ENCODE measurements around the gene STIMATE. TPM values are rescaled to one million over a fixed set of nuclear protein-coding genes. Genes with fewer than 3 reads are reported as not detected.

STIMATE gene
- total RNA-seq (2014; rRNA removed; shearing (Covaris generic); ENCODE audit: low replicate concordance) = 2.1 and 4.2 TPM in 2 replicates

DNA sequence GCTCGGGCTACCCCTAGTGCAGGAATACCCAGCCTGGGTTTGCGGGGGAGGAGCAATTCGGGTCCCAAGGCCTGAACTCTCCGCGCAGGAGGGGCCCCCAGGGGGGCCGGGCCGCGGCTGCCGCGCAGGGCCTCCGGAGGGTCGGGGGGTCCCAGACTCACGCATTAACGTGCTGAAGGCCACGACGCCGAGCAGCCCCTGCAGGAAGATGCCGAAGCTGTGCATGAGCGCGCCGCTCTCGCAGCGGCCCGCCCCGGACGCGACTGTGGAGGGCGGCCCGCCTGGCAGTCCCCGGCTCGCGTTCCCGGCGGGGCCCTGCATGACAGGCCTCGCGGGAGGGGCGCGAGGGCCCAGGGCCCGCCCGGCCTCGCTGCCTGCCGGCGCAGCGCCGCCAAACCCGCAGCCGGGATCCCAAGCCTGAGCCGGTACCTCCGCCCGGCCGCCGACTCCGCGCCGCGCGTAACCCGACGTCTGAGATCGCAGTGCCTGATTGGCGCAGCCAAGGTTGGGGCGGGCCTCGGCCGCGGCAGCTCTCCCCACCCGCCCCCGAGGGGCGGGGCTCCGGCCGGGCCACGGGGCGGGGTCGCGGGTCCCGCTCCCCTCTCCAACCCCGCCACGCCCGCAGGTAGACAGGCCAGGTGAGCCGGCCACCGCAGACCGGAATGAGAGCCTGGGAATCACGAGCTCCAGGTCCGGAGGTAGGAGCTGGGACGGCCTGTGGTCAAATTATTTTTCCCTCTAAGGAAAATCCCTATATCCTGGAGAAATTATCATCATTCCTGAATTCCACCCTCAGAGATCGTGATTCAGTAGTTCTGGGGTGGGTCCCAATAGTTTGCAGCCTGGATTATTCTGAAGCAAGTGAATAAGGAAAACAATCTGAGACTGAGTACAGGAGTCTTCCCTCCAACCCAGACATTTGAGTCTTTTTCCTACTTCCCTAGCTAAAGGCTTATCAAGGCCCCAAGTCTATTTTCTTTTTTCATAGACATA is at the start of gene STIMATE:
Gene STIMATE, minus strand, starts transcription at position 419 of the 993 bp plus-strand sequence. Its CDS starts 98 bp downstream, at position 321.
- Histone ChIP-seq H3K36me3 (no peaks in the 10 kb centered on the region), H3K27me3 (no peaks in the 10 kb centered on the region), H3K4me3 (peak within 1 kb of the TSS; percentile 62), H3K9me3 (no peaks in the 10 kb centered on the region)
- DNase-seq = peak; percentile 81

DNA sequence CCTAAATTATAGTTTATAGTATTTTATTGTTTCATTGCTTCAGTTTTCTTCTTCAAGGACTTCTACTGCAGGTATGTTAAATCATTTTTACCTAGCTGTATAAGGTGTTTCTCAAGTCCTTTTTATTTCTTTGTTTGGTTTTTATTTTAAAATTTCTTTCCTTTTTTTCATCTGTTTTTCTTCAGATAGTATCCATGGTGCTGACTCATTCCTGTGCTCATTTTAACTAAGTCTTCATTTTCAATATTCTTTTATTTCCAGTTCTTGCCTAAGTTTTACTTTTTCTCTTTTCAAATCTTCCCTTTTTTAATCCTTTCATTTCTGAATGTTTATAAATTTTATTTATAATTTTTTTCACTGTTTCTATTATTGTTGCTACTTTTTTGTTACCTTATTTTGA is 42.3 kb upstream of the STIMATE start:
- H3K4me3 ChIP-seq = no peak overlapping the region
- no peaks in the 10 kb centered on the region for H3K27me3 ChIP-seq
- H3K9me3 ChIP-seq = no peaks in the 10 kb centered on the region
- H3K36me3 ChIP-seq = no peaks in the 10 kb centered on the region
- DNase-seq = no peak

DNA sequence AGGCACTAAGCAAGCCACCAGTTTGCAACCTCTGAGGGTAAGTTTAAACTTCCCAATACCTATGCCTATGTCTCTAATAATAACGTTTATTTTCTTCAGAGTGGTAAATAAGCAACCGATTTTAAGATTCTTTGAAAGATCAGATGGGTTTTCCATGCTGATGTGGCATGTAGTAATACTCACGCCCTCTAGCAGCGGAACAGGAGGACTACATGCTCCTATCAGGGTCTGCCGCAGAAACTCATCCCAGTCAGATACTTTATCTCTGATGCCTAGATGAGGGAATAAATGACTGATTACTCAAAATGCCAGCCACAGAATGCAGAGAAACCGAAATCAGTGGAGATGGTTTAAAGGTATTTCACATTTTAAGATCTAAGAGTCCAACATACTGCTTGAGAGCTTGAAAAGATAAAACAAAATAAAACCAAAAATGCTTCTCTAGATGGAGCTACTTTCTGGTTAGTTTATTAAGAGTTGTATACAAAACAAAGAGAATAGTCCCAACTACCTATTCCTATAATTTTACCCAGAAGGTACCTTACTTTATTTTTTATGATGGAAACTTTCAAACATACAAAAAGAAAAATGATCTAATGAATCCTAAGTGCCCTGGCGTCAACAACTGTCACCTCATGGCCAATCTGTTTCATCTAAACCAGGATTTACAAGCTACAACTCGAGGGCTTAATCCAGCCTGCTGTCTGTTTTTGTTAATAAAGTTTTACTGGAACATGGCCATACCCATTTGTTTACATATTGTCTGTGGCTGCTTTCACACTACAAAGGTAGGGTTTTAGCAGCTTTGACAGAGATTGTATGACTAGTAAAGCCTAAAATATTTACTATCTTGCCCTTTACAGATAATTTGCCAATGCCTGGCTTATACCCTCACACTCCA is 37.5 kb upstream of the STIMATE start:
- Histone ChIP-seq H3K36me3 (no peaks in the 10 kb centered on the region), H3K4me3 (no peak overlapping the region), H3K27me3 (no peaks in the 10 kb centered on the region), H3K9me3 (no peaks in the 10 kb centered on the region)
- DNase-seq = peak; percentile 26

DNA sequence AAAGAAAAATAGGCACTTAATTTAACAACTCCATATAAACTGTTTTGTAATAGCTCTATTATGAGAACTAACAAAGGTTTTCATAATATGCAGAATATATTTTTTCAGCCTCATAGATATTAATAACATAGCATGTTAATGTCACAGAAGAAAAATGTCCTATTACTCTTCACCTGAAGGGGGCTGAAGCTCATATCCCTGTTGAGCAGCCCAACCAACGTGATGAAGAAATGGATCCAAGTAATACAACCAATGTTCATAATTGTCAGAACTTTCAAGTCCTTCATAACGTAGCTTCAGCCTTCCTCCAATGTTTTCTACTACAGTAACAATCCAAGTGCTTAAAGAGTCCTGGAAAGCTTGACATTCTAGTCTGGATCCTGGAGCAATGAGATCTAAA is 34.5 kb upstream of the STIMATE start:
- no peaks in the 10 kb centered on the region for H3K27me3 ChIP-seq
- no peak overlapping the region for H3K4me3 ChIP-seq
- DNase-seq = no peak
- no peaks in the 10 kb centered on the region for H3K36me3 ChIP-seq
- H3K9me3 ChIP-seq = no peaks in the 10 kb centered on the region

DNA sequence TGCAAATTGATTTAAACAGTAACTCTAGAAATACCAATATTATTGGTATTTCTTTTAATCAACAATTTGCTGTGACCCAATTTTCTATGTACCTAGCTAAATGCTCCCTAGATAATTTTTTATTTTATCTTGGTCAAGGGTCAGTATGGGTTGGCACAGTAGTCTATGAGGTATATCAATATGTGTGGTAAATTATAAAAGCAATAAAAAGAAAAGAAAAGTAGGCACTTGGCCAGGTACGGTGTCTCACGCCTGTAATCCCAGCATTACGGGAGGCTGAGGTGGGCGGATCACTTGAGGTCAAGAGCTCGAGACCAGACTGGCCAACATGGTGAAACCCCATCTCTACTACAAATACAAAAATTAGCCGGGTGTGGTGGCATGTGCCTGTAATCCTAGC is 34.0 kb upstream of the STIMATE start:
- Histone ChIP-seq H3K4me3 (no peak overlapping the region), H3K9me3 (no peaks in the 10 kb centered on the region), H3K27me3 (no peaks in the 10 kb centered on the region), H3K36me3 (no peaks in the 10 kb centered on the region)
- no peak for DNase-seq

DNA sequence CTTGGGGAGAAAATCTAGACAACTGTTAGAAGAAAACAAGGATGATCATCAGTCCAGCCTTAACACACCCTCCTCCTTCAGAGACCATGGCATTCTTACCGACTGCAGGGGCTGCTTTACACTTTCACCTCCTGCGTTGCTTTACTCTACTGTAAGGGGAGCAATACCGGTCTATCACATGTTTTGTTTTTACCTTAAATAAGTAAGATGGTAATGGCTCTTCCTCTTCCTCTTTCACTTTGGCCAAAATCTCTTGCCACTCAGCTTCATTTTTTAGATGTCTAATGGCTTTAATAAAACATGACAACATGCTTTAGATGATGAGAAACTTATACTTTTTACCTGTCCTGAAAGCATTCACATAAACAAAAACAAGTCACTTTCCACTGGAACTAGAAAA is 33.4 kb upstream of the STIMATE start:
- no peak for DNase-seq
- Histone ChIP-seq H3K9me3 (no peaks in the 10 kb centered on the region), H3K36me3 (no peaks in the 10 kb centered on the region)

DNA sequence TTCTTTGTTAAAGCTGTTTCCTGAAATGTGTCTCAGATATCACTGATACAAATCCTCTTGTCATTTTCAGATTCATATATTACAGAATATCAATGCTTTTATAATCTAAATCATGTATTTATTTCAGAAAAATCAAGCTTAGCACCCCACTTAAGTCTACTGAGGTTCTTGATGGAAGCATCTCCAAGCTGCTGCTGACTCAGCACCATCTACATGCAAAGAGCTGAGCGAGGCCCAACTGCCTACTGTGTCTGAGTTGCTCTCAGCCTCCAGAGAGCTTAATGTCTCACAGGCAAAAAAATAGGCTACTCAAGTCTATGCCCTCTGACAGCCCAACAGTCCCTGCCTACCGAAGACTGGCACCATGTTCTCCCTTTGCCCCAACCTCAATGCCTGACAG is 29.2 kb upstream of the STIMATE start:
- DNase-seq = no peak
- H3K4me3 ChIP-seq = no peak overlapping the region
- no peaks in the 10 kb centered on the region for H3K27me3 ChIP-seq
- no peaks in the 10 kb centered on the region for H3K9me3 ChIP-seq
- no peaks in the 10 kb centered on the region for H3K36me3 ChIP-seq

More for the DNA sequence above, 33.4 kb upstream of the STIMATE start:
- Histone ChIP-seq H3K4me3 (no peak overlapping the region), H3K27me3 (no peaks in the 10 kb centered on the region)

DNA sequence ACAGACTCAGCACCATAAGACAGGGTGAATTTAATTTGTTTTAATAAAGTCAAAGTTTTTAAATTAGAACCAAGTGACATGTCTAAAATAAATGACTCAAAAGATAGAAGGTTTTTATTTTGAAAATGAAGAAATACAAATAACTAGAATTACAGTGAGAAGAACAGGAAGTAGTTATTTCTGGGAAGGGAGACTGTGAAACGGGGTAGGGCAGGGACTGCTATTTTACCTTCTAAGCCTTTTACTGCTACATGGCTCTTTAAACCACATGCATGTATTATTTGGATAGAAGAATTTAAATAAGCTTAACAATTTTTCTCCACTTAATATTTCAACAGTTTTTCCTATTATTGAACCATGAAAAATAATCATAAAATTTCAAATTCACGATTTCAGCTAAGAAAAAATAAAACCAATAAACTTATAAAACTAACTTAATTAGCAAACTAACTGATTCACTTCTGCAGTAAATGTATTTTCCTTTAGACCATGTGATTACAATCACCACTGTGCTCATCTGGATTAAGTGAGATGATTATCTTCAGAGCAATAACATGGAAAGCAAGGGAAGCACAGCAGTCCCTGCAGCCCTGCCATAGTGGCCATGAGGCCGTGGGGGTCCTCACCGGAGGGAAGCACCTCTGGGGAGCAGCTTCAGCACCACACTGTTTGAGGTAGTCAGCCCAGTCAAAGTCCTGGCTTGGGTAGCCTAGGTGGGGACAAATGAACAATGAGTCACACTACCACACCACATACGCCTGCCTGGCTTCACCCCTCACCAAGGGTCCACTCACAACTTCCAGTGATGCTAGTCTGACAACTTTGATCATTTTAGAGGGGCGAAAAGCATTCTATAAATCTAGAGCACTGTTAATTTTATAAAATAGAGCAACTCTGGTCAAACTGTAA is 28.3 kb upstream of the STIMATE start:
- no peak for DNase-seq
- no peaks in the 10 kb centered on the region for H3K9me3 ChIP-seq
- H3K27me3 ChIP-seq = no peaks in the 10 kb centered on the region
- H3K36me3 ChIP-seq = no peaks in the 10 kb centered on the region
- H3K4me3 ChIP-seq = no peak overlapping the region

DNA sequence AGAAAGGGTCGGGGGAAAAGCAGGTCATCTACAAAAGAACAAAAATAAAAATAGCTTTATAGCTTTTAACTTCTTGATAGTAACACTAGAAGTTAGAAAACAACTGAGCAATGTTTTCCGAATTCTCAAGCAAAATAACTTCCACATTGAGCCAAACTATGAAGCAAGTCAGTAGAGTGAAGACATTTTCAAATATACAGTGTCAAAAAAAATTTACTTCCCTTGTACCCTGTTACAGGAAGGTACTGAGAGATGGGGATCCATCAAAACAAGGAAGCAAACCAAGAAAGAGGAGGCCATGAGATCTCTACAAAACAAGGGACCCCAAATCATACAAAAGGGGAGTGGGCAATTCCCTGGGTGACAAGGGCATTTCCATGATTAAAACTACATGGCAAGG is 26.6 kb upstream of the STIMATE start:
- Histone ChIP-seq H3K36me3 (no peaks in the 10 kb centered on the region), H3K9me3 (no peaks in the 10 kb centered on the region), H3K27me3 (no peaks in the 10 kb centered on the region), H3K4me3 (no peak overlapping the region)
- no peak for DNase-seq

DNA sequence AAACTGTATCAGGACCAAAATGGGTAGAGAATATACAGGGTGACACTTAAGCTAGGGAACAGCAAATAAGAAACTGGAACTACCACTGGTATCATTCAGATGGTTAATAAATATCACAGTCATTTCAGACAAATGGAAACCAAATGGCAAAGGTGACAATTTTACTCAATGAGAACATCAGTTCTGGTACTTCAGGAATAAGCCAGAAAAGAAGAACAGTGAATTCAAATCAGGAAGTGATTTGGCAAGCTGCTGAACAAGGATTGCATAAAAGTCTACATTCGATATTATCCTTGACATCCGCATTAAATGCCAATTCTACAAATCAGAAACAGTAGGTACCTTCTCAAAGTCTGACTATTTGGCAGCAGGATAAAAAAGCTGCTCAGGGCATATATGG is 23.5 kb upstream of the STIMATE start:
- no peaks in the 10 kb centered on the region for H3K27me3 ChIP-seq
- no peak for DNase-seq
- no peaks in the 10 kb centered on the region for H3K9me3 ChIP-seq
- no peak overlapping the region for H3K4me3 ChIP-seq
- no peaks in the 10 kb centered on the region for H3K36me3 ChIP-seq

DNA sequence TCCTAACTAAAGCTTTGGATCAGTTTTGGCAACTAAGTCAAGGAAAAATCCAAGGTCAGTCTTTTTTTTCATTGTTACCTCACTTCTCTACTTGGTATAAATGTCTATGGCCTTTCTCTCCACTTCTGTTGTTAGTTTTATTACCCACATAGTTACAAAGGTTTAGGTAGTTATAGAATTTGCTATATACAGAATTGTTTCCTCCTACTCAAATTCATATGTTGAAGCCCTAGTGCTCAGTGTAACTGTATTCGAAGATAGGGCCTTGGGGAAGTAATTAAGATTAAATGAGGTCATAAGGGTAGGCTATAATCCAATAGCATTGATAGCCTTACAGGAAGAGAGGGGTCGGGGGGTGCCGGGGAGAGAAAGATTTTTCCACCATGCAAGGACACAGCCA is 19.7 kb upstream of the STIMATE start:
- DNase-seq = no peak
- Histone ChIP-seq H3K27me3 (no peaks in the 10 kb centered on the region), H3K9me3 (no peaks in the 10 kb centered on the region), H3K36me3 (no peaks in the 10 kb centered on the region), H3K4me3 (no peak overlapping the region)

DNA sequence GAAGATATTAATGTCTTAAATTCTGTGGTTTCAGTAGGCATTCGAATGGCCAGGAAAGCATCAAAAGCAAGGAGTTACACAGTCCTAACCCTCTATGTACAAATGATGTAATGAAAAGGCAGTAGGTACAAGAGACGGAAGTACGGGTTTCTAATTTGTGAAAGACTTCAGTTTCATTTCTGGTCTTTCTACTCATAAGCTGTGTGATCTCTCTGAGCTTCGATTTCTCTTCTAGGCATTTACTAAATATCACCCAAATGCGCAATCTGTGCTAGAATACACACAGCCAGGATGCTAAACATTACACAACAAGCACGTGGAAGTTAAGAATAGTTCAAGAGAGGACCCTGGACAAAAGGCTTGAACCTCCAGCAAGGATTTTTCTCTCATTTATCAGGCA is 17.9 kb upstream of the STIMATE start:
- Histone ChIP-seq H3K36me3 (no peaks in the 10 kb centered on the region), H3K27me3 (no peaks in the 10 kb centered on the region), H3K4me3 (no peak overlapping the region), H3K9me3 (no peaks in the 10 kb centered on the region)
- DNase-seq = no peak

DNA sequence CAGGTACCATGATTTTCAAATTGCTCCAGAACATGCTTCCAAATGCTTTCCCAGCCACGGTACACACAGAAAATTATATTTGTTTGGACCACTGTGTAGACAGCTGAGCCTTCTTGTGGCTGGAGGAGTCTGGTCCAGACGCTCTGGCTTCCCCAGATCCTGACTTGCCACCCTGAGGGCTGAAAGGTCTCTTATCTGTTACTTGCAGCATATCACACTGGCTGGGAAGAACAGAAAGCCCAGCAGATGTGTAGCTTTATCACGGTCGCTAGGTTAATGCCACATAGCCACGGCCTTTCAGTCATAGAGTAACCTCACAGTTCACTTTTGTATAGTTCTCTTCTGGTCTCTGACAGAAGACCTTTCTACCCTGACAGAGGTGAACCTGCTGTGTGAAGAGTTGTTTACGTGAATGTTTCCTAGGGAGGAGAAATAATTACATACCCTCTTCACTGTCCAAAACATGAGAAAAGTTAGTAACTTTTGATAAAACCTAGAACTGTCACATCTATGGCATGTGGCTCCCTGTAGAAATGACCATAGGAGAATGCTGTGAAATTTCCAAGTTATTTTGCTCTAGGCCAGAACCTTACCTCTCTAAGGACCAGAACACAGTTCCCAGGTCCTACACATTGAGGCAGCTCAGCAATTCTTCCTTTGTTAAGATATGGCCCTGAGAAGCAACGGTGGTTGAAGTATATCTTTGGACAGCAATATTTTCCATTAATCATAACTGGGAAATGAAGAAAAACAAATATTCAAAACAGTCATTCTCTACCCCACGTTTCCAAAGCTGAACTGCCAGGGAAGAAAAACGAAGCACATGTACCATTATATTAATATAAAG is 15.8 kb upstream of the STIMATE start:
- H3K36me3 ChIP-seq = no peaks in the 10 kb centered on the region
- no peak overlapping the region for H3K4me3 ChIP-seq
- no peak for DNase-seq
- no peaks in the 10 kb centered on the region for H3K9me3 ChIP-seq
- no peaks in the 10 kb centered on the region for H3K27me3 ChIP-seq

DNA sequence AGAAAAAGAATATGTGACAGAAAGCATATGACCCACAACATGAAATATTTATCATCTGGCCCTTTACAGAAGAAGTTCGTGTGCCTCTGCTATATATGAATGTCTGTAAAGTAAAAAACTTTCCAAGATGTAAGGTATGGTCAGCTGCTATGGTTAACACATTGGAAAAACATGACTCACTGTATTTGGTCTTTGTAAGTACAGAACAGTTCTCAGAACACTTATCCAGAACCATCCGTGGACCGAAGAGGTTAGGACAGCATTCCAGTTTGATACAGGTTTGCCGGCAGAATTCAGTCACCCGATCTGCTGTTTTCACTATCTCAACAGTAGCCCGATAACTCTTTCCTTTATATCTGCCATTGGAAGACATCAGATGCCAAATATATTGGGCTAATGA is 13.5 kb upstream of the STIMATE start:
- H3K27me3 ChIP-seq = no peaks in the 10 kb centered on the region

DNA sequence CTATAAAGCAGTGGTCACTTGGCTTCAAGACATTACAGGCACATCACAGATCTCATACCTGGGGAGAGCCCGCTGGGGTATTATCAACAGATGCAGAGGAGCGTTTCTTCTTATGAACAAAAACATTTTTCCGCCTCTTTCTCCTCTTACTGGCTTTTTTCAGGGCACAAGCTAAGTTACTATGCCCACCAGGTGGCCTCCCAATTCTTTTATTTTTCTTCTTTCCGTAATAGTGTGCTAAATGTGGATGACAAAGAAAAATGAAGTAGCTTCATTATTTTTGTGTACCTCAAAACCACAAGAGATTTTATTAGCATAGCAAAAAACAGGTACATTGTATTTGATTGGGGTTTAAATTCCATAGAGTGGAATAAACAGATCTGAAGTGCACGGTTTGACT is 10.1 kb upstream of the STIMATE start:
- no peak for DNase-seq
- H3K9me3 ChIP-seq = no peaks in the 10 kb centered on the region
- H3K36me3 ChIP-seq = no peaks in the 10 kb centered on the region
- H3K4me3 ChIP-seq = no peak overlapping the region
- no peaks in the 10 kb centered on the region for H3K27me3 ChIP-seq

More for the DNA sequence above, 13.5 kb upstream of the STIMATE start:
- Histone ChIP-seq H3K9me3 (no peaks in the 10 kb centered on the region), H3K4me3 (no peak overlapping the region), H3K36me3 (no peaks in the 10 kb centered on the region)
- DNase-seq = no peak
